Measurements from ENCODE around the gene TIMM8B. TPM values are rescaled to one million over a fixed set of nuclear protein-coding genes. Genes with fewer than 3 reads are reported as not detected.

Gene TIMM8B
- polyA plus RNA-seq, 1 donor from 2014 or later, result 121 TPM

GRCh38 chr11:112042161-112042960 lies 44.2 kb downstream of the TIMM8B start:
- TF ChIP-seq POLR2AphosphoS5 (IDR thresholded peaks at IDR 0.05) (no peak), EP300 (conservative IDR thresholded peaks at IDR 0.05; ENCODE audit: poor library complexity, severe bottlenecking) (no peak), REST (IDR thresholded peaks at IDR 0.05; ENCODE audit: borderline replicate concordance) (no peak), CTCF (IDR thresholded peaks at IDR 0.05; ENCODE audit: poor library complexity, severe bottlenecking) (no peak), EZH2 (IDR thresholded peaks at IDR 0.05; ENCODE audit: borderline replicate concordance, insufficient read depth, low read length, poor library complexity, severe bottlenecking) (no peak), TAF1 (IDR thresholded peaks at IDR 0.05; ENCODE audit: low read depth) (no peak), SMC3 (conservative IDR thresholded peaks at IDR 0.05; ENCODE audit: poor library complexity) (no peak), RAD21 (conservative IDR thresholded peaks at IDR 0.05) (no peak), MXI1 (conservative IDR thresholded peaks at IDR 0.05; ENCODE audit: poor library complexity, severe bottlenecking) (no peak)
- H3K27me3 ChIP-seq (ENCODE audit: insufficient read depth, low read depth, low read length), result no peaks in the 10 kb centered on the region
- H3K4me3 ChIP-seq (ENCODE audit: low read length), result no peak overlapping the region
- H3K4me2 ChIP-seq (ENCODE audit: low read length), result no peak overlapping the region
- H3F3A ChIP-seq (ENCODE audit: insufficient read depth, low read length, poor library complexity, severe bottlenecking), result no peaks in the 10 kb centered on the region
- H3K9ac ChIP-seq (ENCODE audit: low read length), result no peak overlapping the region
- no peaks in the 10 kb centered on the region for H3K9me2 ChIP-seq (ENCODE audit: insufficient read depth, low read length)
- no peaks in the 10 kb centered on the region for H4K20me1 ChIP-seq (ENCODE audit: insufficient read depth)
- no peaks in the 10 kb centered on the region for H3K79me2 ChIP-seq (replicated peaks; ENCODE audit: insufficient read depth, low read length)
- H3K36me3 ChIP-seq (ENCODE audit: insufficient read depth, low read length), result no peaks in the 10 kb centered on the region
- no peaks in the 10 kb centered on the region for H3K9me3 ChIP-seq (ENCODE audit: low read length)
- H3K27ac ChIP-seq (ENCODE audit: low read length), result no peak overlapping the region
- H2AFZ ChIP-seq (ENCODE audit: low read depth, low read length), result no peak overlapping the region

- Histone ChIP-seq H3K9ac (ENCODE audit: low read length) (no peak overlapping the region), H3K79me2 (replicated peaks; ENCODE audit: insufficient read depth, low read length) (no peaks in the 10 kb centered on the region), H4K20me1 (ENCODE audit: insufficient read depth) (no peaks in the 10 kb centered on the region), H3K27ac (ENCODE audit: low read length) (no peak overlapping the region), H2AFZ (ENCODE audit: low read depth, low read length) (no peak overlapping the region), H3K9me3 (ENCODE audit: low read length) (no peaks in the 10 kb centered on the region), H3K4me2 (ENCODE audit: low read length) (no peak overlapping the region), H3K4me3 (ENCODE audit: low read length) (no peak overlapping the region), H3K27me3 (ENCODE audit: insufficient read depth, low read depth, low read length) (no peaks in the 10 kb centered on the region), H3K36me3 (ENCODE audit: insufficient read depth, low read length) (peaks cover 4% of the 10 kb centered on the region), H3F3A (ENCODE audit: insufficient read depth, low read length, poor library complexity, severe bottlenecking) (no peaks in the 10 kb centered on the region), H3K9me2 (ENCODE audit: insufficient read depth, low read length) (no peaks in the 10 kb centered on the region)
- TF ChIP-seq POLR2AphosphoS5 (IDR thresholded peaks at IDR 0.05) (no peak), CTCF (IDR thresholded peaks at IDR 0.05; ENCODE audit: poor library complexity, severe bottlenecking) (no peak), SMC3 (conservative IDR thresholded peaks at IDR 0.05; ENCODE audit: poor library complexity) (no peak), MXI1 (conservative IDR thresholded peaks at IDR 0.05; ENCODE audit: poor library complexity, severe bottlenecking) (no peak), EZH2 (IDR thresholded peaks at IDR 0.05; ENCODE audit: borderline replicate concordance, insufficient read depth, low read length, poor library complexity, severe bottlenecking) (no peak), RAD21 (conservative IDR thresholded peaks at IDR 0.05) (no peak), EP300 (conservative IDR thresholded peaks at IDR 0.05; ENCODE audit: poor library complexity, severe bottlenecking) (no peak), TAF1 (IDR thresholded peaks at IDR 0.05; ENCODE audit: low read depth) (no peak), REST (IDR thresholded peaks at IDR 0.05; ENCODE audit: borderline replicate concordance) (no peak)
Observed at GRCh38 chr11:112037527-112037926, 49.0 kb downstream of the TIMM8B start.
